ENCODE data around the gene LMLN. TPM values are rescaled to one million over a fixed set of nuclear protein-coding genes. Genes with fewer than 3 reads are reported as not detected.

The LMLN gene
- total RNA-seq, 1 donor from 2014 or later: 7.1 TPM

- TF ChIP-seq, protein P1, sequence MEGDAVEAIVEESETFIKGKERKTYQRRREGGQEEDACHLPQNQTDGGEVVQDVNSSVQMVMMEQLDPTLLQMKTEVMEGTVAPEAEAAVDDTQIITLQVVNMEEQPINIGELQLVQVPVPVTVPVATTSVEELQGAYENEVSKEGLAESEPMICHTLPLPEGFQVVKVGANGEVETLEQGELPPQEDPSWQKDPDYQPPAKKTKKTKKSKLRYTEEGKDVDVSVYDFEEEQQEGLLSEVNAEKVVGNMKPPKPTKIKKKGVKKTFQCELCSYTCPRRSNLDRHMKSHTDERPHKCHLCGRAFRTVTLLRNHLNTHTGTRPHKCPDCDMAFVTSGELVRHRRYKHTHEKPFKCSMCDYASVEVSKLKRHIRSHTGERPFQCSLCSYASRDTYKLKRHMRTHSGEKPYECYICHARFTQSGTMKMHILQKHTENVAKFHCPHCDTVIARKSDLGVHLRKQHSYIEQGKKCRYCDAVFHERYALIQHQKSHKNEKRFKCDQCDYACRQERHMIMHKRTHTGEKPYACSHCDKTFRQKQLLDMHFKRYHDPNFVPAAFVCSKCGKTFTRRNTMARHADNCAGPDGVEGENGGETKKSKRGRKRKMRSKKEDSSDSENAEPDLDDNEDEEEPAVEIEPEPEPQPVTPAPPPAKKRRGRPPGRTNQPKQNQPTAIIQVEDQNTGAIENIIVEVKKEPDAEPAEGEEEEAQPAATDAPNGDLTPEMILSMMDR (IDR thresholded peaks at IDR 0.05; ENCODE audit: unreplicated experiment): no peak
- no peak for DNase-seq (ENCODE audit: low spot score)
- H3K9me3 Mint-ChIP-seq (ENCODE audit: unreplicated experiment): no peaks in the 10 kb centered on the region
- peaks cover 3% of the 10 kb centered on the region for H3K4me1 Mint-ChIP-seq (ENCODE audit: unreplicated experiment)
- no peak overlapping the region for H3K4me3 Mint-ChIP-seq (ENCODE audit: unreplicated experiment)
- H3K36me3 Mint-ChIP-seq (ENCODE audit: low read depth, unreplicated experiment): no peaks in the 10 kb centered on the region
- peaks cover 2% of the 10 kb centered on the region for H3K27me3 Mint-ChIP-seq (ENCODE audit: unreplicated experiment)
- no peak overlapping the region for H3K27ac Mint-ChIP-seq (ENCODE audit: unreplicated experiment)
These were observed 68.7 kb downstream of the LMLN start for GRCh38 chr3:198028718-198029117.

DNA sequence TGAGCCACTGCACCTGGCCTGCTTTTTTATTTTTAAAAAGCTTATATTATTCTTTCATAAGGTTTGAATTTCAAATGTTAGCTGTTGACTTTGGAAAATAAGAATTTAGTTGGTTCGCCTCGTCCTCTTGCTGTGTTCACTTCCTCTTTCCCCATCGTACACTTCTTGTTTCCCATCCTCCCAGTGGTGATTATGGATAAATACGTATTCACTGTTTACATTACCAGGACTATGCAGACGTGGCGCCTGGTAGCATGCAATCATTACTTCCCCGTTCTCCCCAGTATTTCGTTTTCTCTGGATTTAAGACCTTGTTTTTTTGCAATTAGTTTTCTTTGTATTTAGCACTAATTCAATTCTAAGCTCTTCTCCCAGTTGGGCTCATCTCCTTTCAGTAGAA lies 70.1 kb downstream of the LMLN start:
- H3K4me3 Mint-ChIP-seq (ENCODE audit: unreplicated experiment): no peak overlapping the region
- H3K27ac Mint-ChIP-seq (ENCODE audit: unreplicated experiment): no peak overlapping the region
- peaks cover 3% of the 10 kb centered on the region for H3K4me1 Mint-ChIP-seq (ENCODE audit: unreplicated experiment)
- TF ChIP-seq, protein P1 (IDR thresholded peaks at IDR 0.05; ENCODE audit: unreplicated experiment): no peak
- H3K36me3 Mint-ChIP-seq (ENCODE audit: low read depth, unreplicated experiment): no peaks in the 10 kb centered on the region
- no peaks in the 10 kb centered on the region for H3K9me3 Mint-ChIP-seq (ENCODE audit: unreplicated experiment)
- H3K27me3 Mint-ChIP-seq (ENCODE audit: unreplicated experiment): peaks cover 2% of the 10 kb centered on the region
- no peak for DNase-seq (ENCODE audit: low spot score)

GRCh38 chr3:198030726-198031125 lies 70.7 kb downstream of the LMLN start:
- H3K27me3 Mint-ChIP-seq (ENCODE audit: unreplicated experiment): peaks cover 2% of the 10 kb centered on the region
- H3K4me3 Mint-ChIP-seq (ENCODE audit: unreplicated experiment): no peak overlapping the region
- TF ChIP-seq, protein P1 (IDR thresholded peaks at IDR 0.05; ENCODE audit: unreplicated experiment): no peak
- no peak for DNase-seq (ENCODE audit: low spot score)
- no peak overlapping the region for H3K27ac Mint-ChIP-seq (ENCODE audit: unreplicated experiment)
- H3K4me1 Mint-ChIP-seq (ENCODE audit: unreplicated experiment): peaks cover 3% of the 10 kb centered on the region
- no peaks in the 10 kb centered on the region for H3K9me3 Mint-ChIP-seq (ENCODE audit: unreplicated experiment)
- H3K36me3 Mint-ChIP-seq (ENCODE audit: low read depth, unreplicated experiment): no peaks in the 10 kb centered on the region

DNA sequence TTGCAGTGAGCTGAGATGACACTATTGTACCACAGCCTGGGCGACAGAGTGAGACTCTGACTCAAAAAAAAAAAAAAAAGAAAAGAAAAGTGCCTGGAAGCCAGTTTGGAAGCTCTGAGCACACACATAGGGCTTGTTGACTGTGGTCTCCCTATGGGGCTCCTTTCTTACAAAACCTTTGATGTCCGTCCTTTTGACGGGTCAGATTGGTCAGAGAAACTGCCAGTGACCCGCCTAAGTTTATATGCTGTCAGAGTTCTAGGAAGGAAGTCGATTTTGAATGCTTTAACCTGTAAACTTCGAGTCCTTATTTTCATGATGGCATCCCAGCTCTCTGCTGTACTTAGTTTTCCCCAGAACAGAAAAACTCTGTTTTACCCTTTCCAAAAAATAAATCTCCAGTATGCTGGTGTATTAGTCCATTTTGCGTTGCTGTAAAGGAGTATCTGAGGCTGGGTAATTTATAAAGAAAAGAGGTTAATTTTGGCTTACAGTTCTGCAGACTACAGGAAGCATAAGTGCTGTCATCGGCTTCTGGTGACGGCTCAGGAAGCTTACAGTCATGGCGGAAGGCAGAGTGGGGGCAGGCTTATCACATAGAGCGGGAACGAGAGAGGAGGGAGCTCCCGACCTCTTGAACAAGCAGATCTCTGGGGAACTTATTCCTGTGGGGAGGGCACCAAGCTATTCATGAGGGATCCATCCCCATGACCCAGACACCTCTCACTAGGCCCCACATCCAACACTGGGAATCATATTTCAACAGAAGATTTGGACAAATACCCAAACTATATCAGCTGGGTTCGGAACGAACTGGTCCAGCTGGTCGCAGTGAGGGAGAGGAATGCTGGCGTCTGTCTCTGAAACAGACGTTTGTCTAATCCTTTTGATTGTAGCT lies 72.3 kb downstream of the LMLN start:
- Mint-ChIP-seq H3K4me3 (ENCODE audit: unreplicated experiment) (no peak overlapping the region), H3K9me3 (ENCODE audit: unreplicated experiment) (no peaks in the 10 kb centered on the region), H3K27ac (ENCODE audit: unreplicated experiment) (no peak overlapping the region), H3K36me3 (ENCODE audit: low read depth, unreplicated experiment) (no peaks in the 10 kb centered on the region), H3K27me3 (ENCODE audit: unreplicated experiment) (peaks cover 2% of the 10 kb centered on the region), H3K4me1 (ENCODE audit: unreplicated experiment) (peaks cover 3% of the 10 kb centered on the region)
- DNase-seq (ENCODE audit: low spot score): no peak
- TF ChIP-seq, protein P1 (IDR thresholded peaks at IDR 0.05; ENCODE audit: unreplicated experiment): no peak

- peaks cover 7% of the 10 kb centered on the region for H3K36me3 Mint-ChIP-seq (ENCODE audit: low read depth, unreplicated experiment)
- no peak for DNase-seq (ENCODE audit: low spot score)
- TF ChIP-seq, protein P1 (IDR thresholded peaks at IDR 0.05; ENCODE audit: unreplicated experiment): no peak
- no peak overlapping the region for H3K27ac Mint-ChIP-seq (ENCODE audit: unreplicated experiment)
- H3K27me3 Mint-ChIP-seq (ENCODE audit: unreplicated experiment): peaks cover 8% of the 10 kb centered on the region
- H3K4me3 Mint-ChIP-seq (ENCODE audit: unreplicated experiment): no peak overlapping the region
- no peaks in the 10 kb centered on the region for H3K9me3 Mint-ChIP-seq (ENCODE audit: unreplicated experiment)
- H3K4me1 Mint-ChIP-seq (ENCODE audit: unreplicated experiment): no peaks in the 10 kb centered on the region
These were observed 83.1 kb downstream of the LMLN start for GRCh38 chr3:198043119-198043518.
